GM19239 (cell line): Measurements from ENCODE around the gene TOX2.

Experiments
- DNase-seq: peaks from one replicate; pipeline ENCODE4 v3.0.0; 2011; ENCODE audit warnings: low spot score; ENCODE audit not compliant: insufficient read length
- FAIRE-seq: peaks from 2 replicates; lab custom pipeline; 2011; peaks lifted over from hg19 to GRCh38; lab: Jason Lieb, UNC

TOX2 gene

DNA sequence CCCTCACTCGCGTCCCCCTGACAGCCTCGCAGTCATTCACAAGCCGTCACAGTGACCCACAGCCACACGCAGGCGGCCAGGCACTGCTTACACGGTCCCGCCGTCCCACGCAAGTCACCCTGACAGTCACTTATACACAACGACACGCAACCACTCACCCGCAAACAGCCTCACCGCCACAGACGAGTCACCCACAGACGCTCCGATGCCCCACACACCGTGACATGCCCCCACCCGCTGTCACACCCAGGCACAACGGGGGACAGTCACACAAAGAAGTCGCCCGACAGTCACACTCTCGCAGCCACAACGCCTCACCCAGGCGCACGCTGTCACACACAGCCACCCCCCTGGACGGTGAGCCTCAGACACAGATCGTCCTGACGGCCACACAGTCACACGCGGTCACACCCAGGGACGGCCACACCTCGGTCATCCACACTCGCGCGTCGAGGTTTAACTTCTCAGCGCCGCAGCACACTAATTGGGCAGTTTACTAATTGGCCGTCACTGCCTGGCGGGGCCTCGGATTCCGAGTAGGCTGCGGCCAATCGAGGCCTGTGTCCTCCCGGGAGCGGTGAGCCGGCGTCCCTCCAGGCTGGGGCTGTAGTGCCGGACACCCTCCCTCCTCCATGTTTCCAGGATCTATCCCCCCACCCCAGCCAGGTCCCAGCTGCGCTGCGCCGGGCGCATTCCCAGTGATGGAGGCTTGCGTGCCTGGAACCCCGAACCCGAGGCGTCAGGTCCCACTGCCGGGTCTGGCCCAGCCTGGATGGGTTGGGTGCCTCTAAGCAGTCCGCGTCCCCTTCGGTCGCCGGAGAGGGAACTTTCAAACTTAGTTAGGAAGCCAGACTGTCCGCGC is 790 bp downstream of the TOX2 start:
- DNase-seq (no peak), FAIRE-seq (no peak)

DNA sequence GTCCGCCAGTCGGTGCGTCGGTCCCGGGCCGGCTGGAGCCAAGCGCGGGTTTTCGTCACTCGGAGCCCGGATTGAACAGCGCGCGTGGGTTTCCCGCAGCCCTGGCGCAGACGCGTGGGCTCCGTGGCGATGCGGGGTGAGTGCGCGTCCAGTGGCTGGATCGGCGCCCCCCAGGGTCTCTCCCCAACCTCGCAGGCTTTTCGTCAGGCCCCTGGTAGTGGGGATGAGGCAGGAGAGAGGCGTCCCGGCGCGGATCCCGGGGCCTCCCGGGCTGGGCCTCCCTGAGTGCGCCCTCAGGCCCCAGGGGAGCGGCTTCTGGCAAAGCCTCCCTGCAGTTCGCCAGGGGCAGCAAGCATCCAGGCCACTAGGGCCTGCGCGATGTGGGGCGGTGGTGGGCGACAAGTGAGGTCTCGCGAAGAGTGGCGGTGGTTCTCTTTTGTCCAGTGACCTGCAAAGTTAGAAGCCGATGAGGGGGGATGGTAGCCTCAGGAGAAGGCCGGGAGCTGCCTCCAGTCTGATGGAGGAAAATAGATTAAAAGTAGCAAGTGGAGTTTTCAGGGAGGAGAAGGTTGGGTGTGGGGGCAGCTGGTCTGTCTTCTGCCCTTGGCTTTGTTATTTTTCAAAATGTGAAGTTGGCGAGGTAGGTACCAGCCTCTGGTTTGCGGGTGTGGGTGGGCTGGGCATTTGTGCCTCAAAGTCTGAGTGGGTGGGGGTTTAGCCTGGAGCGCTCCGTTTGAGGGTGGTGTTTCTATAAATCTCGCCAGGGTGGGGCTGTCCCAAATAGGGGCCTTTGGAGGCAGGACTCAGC is 1.6 kb downstream of the TOX2 start:
- peak; percentile 35 for FAIRE-seq

GRCh38 chr20:43916881-43917371 is 2.3 kb downstream of the TOX2 start:
- FAIRE-seq (peak; percentile 92), DNase-seq (no peak)

More for the DNA sequence above, 1.6 kb downstream of the TOX2 start:
- no peak for DNase-seq

DNA sequence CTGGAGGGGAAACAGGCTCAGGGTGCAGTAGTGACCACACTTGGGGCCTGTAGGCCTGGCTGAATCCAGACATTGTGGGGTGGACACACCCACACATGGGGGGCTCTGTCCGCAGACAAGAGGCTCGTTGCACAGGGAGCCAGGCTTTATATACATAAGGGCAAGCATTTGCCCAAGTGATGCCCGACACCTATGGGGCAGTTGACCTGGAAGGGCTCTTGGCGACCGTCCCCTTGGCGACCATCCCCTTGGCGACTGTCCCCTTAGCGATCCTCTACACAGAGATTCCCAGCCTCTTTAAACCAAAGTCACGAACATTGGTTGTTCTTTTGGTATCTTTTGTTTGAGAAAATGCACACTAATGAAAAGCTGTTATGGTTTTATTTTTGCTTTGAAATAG is 2.7 kb downstream of the TOX2 start:
- FAIRE-seq (no peak), DNase-seq (no peak)

DNA sequence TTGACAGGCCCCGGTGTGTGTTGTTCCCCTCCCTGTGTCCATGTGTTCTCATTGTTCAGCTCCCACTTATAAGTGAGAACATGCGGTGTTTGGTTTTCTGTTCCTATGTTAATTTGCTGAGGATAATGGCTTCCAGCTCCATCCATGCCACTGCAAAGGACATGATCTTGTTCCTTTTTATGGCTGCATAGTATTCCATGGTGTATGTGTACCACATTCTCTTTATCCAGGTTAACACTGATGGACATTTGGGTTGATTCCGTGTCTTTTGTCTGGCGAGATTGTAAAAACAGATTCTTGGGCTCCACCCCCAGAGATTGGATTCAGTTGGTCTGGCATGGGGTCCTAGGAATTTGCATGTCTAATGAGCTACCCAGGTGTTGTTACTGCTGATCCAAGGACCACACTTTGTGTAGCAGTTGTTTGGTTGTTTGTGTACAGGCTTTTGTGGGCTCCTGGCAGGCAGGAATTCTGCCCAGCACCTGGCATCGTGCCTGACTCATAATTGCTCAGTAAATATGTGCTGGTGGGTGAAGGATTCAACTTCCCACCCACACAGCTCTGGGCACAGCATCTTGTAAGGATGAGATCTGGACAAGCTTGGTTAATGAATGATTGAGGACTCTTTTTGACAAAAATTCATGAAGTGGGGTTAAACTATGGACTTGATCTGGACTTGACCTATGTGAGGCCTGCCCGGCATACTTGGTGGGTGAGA is 5.2 kb downstream of the TOX2 start:
- FAIRE-seq: peak; percentile 4
- DNase-seq: no peak

DNA sequence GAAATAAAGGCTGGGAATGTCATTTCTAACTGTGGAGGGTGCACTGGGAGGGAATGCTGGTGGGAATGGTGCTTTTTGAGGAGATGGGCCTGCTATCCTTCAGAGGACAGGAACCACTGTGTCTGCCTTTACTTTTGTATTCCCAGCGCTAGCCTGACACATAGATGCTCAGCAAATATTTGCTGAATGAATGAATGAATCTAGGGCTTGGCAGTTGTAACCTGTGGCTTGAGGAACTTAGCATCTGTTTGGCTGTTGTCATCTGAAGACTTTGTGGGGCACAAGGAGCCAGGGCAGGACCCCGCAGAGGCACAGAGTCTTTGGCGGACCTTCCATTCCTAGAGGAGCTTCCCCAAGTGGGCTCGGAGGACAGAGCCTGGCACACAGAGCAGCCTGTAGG is 6.1 kb downstream of the TOX2 start:
- DNase-seq (no peak), FAIRE-seq (no peak)

- FAIRE-seq (peak; percentile 89), DNase-seq (no peak)
These were observed 6.7 kb downstream of the TOX2 start for GRCh38 chr20:43921227-43921780.

GRCh38 chr20:43922614-43923013 is 8.0 kb downstream of the TOX2 start:
- FAIRE-seq (peak; percentile 45), DNase-seq (no peak)

DNA sequence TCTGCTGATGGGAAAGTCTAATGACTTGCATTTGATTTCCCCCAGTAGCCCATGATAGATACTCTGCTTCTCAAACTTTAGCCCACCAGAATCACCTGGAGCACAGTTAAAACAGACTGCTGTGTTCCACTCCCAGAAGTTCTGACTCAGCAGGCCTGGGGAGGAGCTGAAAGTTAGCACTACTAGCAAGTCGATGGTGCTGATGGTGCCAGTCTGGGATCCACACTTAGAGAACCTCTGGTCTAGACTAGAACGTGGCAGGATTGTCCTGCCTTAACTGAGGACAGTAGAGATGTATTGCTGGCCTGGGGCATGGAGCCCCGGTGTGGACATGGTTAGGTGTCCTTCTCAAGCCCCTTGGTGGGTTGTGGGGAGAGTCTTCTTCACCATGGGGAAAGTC is 8.7 kb downstream of the TOX2 start:
- peak; percentile 78 for FAIRE-seq
- DNase-seq: no peak

- FAIRE-seq (no peak), DNase-seq (no peak)
These were observed 9.3 kb downstream of the TOX2 start for GRCh38 chr20:43923917-43924316.

DNA sequence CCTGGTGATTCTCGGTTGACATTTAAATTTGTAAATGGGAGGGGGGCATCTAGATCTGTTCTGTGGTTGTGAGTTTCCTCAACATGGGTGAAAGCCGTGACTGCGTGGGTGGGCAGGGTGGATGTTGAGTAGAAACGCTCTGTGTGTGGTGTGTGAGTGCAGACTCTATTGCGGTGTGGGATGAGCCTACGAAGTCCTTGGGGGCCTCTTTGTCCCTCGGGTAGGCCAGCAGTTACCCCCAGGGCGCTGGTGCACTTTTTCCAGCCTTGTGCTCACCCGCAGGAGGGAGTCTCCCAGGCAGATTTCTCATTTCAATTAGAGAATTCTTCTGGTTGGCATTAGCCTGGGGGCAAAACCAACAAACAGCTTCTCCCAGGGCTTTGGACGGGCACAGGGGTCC is 10.6 kb downstream of the TOX2 start:
- FAIRE-seq: peak; percentile 33
- DNase-seq: no peak

- FAIRE-seq (peak; percentile 8), DNase-seq (no peak)
These were observed 11.1 kb downstream of the TOX2 start for GRCh38 chr20:43925801-43926200.

GRCh38 chr20:43926287-43927050 is 11.8 kb downstream of the TOX2 start:
- no peak for FAIRE-seq
- no peak for DNase-seq

GRCh38 chr20:43931976-43932375 is 17.3 kb downstream of the TOX2 start:
- no peak for FAIRE-seq
- DNase-seq: no peak

DNA sequence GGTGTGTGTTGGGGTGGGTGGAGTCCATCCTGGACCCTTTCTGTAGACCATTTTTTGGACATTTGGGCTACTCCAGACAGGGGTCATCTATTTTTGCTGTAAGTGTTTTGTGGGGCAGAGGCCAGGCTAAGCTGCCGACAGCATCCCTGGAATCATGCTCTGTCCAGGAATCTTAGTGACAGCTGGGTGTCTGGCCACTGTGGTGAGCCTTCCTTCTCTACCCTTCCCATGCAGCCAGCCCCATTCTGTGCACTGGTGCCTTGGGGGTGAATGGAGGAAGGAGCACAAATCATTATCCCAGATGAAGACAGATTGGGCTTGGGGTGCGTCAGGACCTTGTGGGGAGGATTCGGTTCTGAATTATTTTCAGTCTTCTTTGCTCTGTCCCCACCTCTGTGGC is 20.2 kb downstream of the TOX2 start:
- DNase-seq: no peak
- FAIRE-seq: no peak

- FAIRE-seq: no peak
- DNase-seq: no peak
These were observed 21.6 kb downstream of the TOX2 start for GRCh38 chr20:43936104-43936770.

DNA sequence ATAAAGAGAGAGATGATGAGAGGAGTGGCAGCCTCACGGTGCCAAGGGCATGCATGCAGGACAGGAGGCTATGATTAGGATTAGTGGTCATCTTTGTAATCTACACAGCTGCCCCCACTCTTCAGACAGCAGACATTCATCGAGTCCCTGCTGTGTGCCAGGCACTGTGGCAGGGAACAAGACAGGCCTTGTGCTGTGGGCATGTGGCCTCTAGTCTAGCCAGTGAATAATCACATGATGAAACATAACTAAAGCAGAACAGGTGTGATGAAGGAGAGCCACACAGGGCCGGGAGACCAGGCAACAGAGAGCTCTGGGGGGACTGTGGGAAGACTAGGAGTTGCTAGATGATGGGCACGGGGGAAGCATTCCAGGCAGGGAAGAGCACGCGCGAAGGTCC is 22.2 kb downstream of the TOX2 start:
- no peak for FAIRE-seq

GRCh38 chr20:43937591-43937990 is 22.9 kb downstream of the TOX2 start:
- DNase-seq (no peak), FAIRE-seq (no peak)

More for the DNA sequence above, 22.2 kb downstream of the TOX2 start:
- DNase-seq: no peak
